ENCODE results near the gene GRIP1.

- TF ChIP-seq, protein P1, sequence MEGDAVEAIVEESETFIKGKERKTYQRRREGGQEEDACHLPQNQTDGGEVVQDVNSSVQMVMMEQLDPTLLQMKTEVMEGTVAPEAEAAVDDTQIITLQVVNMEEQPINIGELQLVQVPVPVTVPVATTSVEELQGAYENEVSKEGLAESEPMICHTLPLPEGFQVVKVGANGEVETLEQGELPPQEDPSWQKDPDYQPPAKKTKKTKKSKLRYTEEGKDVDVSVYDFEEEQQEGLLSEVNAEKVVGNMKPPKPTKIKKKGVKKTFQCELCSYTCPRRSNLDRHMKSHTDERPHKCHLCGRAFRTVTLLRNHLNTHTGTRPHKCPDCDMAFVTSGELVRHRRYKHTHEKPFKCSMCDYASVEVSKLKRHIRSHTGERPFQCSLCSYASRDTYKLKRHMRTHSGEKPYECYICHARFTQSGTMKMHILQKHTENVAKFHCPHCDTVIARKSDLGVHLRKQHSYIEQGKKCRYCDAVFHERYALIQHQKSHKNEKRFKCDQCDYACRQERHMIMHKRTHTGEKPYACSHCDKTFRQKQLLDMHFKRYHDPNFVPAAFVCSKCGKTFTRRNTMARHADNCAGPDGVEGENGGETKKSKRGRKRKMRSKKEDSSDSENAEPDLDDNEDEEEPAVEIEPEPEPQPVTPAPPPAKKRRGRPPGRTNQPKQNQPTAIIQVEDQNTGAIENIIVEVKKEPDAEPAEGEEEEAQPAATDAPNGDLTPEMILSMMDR (IDR thresholded peaks at IDR 0.05; ENCODE audit: borderline replicate concordance, extremely low read depth, low read length, poor library complexity, severe bottlenecking): no peak
- TF ChIP-seq EZH2 (IDR thresholded peaks at IDR 0.05; ENCODE audit: borderline replicate concordance, low read depth, low read length, severe bottlenecking): no peak
These were observed 66.6 kb downstream of the GRIP1 start for GRCh38 chr12:66612090-66612775.

Measured in DND-41 (cell line).